AG08396 (cell line): ENCODE measurements around the gene NRBP1.

Experiments used
- DNase-seq: peaks from one replicate; pipeline ENCODE4 v3.0.0; 2012; ENCODE audit warnings: low spot score, mixed read lengths

The NRBP1 gene

GRCh38 chr2:27489498-27490397 lies 61.3 kb downstream of the NRBP1 start, which contains the start of gene IFT172:
Gene IFT172 (minus strand): TSS chr2:27489743. CDS start chr2:27489653, 90 bp downstream.
- DNase-seq, result peak; percentile 98
